Tongue (tissue), 2 donors: ENCODE results near the gene PDGFA. TPM values are rescaled to one million over a fixed set of nuclear protein-coding genes. Genes with fewer than 3 reads are reported as not detected.
"Not testable (repeated sequence)": the region's sequence is repeated elsewhere in the genome, so short reads cannot be mapped to it uniquely, and the experiment has no call there.

ENCODE experiments used
- DNase-seq: peaks from one replicate; pipeline ENCODE4 v3.0.0-alpha.2; 2015
- total RNA-seq: library from RNA; depleted of rRNA; stranded (reverse); fragments of >200 nt; gene quantifications from one replicate; pipeline ENCODE4 v1.2.3, GENCODE V29; 2014

Gene PDGFA
- total RNA-seq, 1 donor from 2014 or later, result 50.6 TPM

- DNase-seq, result not testable (repeated sequence)
Observed at GRCh38 chr7:552151-552867, 32.7 kb upstream of the PDGFA start.

- DNase-seq, result not testable (repeated sequence)
Observed at GRCh38 chr7:551615-551970, 31.9 kb upstream of the PDGFA start.

GRCh38 chr7:550881-551614 is 31.4 kb upstream of the PDGFA start:
- no peak for DNase-seq

- no peak for DNase-seq
Observed at GRCh38 chr7:549891-550625, 30.4 kb upstream of the PDGFA start.

DNA sequence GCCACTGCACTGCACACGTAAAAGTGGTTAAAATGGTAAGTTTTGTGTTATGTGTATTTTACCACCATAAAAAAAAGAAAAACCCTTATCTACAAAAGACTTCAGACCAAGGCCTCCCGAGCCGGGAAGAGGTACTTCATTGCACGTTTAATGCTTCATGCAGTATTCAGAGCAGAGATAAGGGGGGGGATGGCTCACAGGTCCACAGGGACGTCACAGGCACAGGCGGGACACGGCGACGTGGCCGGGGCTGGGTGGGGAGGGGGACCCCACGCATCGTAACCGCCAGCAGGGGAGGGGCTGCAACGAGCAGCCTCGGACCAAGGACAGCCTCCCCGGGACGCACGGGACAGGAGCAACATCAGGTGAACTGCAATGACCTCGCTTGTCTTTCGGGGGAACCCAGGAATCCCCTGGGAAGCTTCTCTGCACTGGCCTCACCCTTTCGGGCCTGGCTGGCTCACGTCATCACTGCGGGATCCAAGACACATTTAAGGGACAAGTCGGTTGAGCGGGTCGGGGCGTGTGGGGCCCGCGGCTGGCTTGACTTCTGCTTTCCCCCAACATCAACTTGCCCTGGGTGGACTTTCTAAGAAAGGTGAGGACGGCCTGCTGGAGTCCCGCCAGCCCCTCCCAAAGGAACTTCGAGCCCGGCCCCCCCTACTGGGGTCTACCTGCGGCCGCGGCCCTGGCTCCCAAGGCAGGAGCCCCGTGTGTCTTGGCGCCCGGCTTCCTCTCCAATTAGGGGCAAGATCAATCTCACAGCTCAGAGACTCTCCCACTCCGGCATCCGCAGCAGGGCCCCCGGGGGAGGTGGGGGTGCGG is 29.6 kb upstream of the PDGFA start:
- no peak for DNase-seq

DNA sequence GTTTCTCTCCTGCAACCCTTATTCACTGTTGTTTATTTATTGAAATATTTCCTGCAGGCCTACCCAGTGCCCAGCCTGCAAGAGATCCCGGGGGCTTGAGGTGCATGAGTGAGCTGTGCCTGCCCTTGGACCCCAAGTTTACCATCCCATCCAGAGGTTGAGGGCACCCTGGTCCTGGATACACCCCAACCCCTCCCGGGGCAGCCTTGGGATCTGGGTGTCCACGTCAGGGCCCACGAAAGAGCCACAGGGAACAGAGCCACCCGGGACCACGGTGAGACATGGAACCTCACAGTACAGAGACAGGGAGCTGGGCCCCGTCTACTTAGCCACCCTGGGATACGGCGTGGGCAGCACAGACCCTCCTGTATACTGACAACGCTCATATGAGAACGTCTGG is 28.8 kb upstream of the PDGFA start:
- no peak for DNase-seq

DNA sequence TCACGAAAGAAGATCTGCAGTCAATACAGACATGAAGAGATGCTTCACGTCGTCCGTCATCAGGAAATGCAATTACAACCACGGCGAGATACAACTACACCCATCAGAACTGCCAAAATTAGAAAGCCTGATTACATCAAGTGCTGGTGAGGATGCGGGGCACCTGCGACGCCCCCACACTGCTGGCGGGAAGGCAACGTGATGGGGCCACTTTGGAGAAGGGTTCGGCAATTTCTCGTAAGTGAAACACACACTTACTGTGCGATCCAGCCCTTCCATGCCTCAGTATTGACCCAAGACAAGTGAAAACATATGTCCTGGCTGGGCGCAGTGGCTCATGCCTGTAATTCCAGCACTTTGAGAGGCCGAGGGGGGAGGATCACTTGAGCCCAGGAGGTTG is 25.8 kb upstream of the PDGFA start:
- no peak for DNase-seq

DNA sequence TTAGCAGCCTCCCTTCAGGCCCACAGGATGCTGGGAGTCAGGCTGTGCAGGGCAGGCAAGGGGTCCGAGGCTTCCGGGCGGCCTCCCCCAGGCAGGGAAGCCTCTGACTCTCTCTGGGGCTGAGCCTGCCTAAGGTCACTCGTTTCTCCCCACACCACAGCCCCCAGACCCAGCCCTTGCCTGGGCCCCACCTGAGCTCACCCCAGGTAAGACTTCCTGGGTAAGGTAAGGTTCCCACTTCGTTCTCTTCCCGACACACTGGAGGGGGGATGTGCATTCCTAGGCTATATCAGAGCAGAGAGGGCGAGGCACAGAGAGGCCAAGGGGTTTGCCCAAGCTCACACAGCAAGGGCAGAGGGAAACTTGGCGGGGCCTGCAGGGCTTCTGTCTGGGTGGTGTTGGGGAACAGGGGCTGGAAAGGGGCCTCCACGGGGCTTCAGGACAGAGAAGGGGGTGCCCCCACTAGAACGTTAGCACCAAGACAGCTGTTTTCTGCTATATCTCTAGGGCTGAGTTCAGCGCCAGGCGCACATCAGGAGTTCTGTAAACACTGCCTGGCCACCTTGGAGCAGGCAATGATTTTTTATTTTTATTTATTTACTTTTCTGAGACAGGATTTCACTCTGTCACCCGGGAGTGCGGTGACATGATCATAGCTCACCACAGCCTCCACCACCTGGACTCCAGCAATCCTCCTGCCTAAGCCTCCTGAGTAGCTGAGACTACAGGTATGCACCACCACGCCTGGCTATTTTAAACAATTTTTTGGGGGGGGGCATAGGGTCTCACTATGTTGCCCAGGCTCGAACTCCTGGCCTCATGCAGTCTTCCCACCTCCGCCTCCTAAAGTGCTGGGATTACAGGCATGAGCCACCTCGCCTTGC is 24.9 kb upstream of the PDGFA start:
- DNase-seq, result no peak

DNA sequence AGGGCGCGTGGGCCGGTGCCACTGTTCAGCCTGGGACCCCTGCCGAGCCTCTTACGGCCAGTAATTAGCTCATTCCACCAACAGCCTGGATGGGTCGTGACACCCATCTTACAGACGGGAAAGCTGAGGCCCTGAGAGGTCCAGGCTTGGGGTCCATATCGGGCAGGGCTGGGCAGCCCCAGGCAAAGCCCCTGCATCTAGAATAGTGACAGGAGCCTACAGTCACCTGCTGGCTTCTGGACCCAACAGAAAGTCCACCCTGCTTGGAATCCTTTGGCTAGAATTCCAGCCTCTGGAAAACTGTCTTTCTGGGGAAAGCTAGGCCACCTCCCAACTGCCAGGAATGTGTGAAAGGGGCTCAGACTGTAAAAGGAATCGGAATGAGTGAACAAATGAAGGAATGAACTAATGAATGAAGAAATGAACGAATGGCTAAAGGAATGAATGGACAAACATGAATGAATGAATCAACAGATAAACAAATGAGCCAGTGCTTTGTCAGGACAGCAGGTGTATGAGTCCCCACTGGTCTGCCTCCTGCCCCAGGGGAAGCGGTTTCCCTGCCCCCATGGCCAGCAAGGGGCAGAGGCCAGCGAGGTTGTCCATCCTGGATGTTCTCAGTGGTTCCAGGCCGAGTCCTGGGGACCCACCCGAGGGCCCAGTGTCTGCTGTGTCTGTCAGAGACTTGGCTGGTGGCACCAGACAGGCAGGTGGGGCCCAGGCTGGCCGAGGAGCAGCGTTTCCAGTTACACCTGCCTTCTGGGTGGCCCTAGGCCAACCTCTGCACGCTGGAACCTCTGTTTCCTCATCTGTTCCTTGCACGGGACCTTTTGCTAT is 24.1 kb upstream of the PDGFA start:
- no peak for DNase-seq

GRCh38 chr7:542713-543500 is 23.3 kb upstream of the PDGFA start:
- DNase-seq, result peak; percentile 29

GRCh38 chr7:542131-542712 is 22.6 kb upstream of the PDGFA start:
- DNase-seq, result no peak

- peak; percentile 12 for DNase-seq
Observed at GRCh38 chr7:541661-542060, 22.0 kb upstream of the PDGFA start.

GRCh38 chr7:540997-541396 is 21.4 kb upstream of the PDGFA start:
- DNase-seq, result no peak

- DNase-seq, result no peak
Observed at GRCh38 chr7:540579-540978, 20.9 kb upstream of the PDGFA start.

DNA sequence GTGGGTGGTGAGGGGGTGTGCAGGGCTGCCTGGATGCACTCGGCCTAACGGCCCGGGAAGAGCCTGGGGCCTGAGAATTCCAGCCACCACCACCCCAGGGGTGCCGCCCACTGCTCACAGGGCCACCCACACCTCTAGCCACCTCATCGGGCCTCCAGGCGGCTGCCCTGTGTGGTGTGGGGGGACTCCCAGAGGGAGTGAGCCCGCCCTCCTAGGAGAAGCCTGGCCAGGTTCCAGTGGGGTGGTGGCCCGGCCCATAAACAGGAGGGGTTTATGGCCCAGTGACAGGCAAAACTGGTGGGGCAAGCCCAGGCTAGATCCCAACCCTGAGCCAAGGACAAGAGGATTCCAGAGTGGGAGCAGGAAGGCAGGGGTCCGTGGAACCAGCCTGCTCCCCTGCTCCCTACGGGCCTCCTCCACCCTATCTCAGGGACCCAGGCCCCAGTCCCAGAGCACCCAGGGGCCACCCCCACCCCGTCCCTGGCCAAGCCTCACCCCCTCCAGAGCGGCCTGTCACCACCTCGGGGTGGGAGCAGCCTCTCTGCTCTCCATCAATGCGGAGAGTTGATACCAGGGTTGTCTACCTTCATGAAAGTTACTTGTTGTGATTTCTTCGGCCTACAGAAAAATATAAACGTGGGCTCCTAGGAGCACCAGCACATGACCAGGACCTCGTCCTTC is 20.2 kb upstream of the PDGFA start:
- DNase-seq, result peak; percentile 77

- peak; percentile 49 for DNase-seq
Observed at GRCh38 chr7:538764-539685, 19.4 kb upstream of the PDGFA start.

- peak; percentile 80 for DNase-seq
Observed at GRCh38 chr7:537911-538634, 18.4 kb upstream of the PDGFA start.
